AG04450 (cell line): ENCODE measurements around the gene PI16. TPM values are rescaled to one million over a fixed set of nuclear protein-coding genes. Genes with fewer than 3 reads are reported as not detected.

ENCODE experiments used
- CTCF ChIA-PET: fragments of 300-600, 350-600 bp; formaldehyde crosslinking; extraction: SDS; loops from one replicate; lab custom pipeline; 2022; ENCODE audit warnings: antibody characterized with exemption, inconsistent platforms; lab: Charles Lee
- POLR2A ChIA-PET: fragments of 350-600 bp; formaldehyde crosslinking; extraction: SDS; loops from one replicate; lab custom pipeline; 2021; ENCODE audit warnings: antibody characterized with exemption, inconsistent platforms; lab: Yijun Ruan, JAX
- DNase-seq: peaks from one replicate; pipeline ENCODE4 v3.0.0-alpha.2; 2011; ENCODE audit warnings: low read depth, low spot score
- H3K27ac ChIP-seq: one replicate; pipeline ENCODE4 v1.5.1; 2012; ENCODE audit warnings: low read depth, low read length, control low read depth
- H3K27me3 ChIP-seq: one replicate; pipeline ENCODE4 v1.6.0; 2012; ENCODE audit warnings: low read length; ENCODE audit not compliant: control insufficient read depth, insufficient read depth
- H3K4me3 ChIP-seq: 2 replicates; pipeline ENCODE4 v1.5.1; 2011; ENCODE audit warnings: mild to moderate bottlenecking, low read depth, low read length, control low read depth
- H3K9me3 ChIP-seq: 2 replicates; pipeline ENCODE4 v1.5.1; 2012; ENCODE audit warnings: low read length; ENCODE audit not compliant: control insufficient read depth, insufficient read depth
- polyA plus RNA-seq: library from polyadenylated mRNA; depleted of rRNA; stranded (reverse); fragments of >200 nt; gene quantifications from 2 replicates; pipeline ENCODE4 v1.2.3, GENCODE V29; 2011; rRNA removed
- TF ChIP-seq, protein P1 (sequence below): IDR thresholded peaks from 2 replicates; pipeline ENCODE4 v1.5.1; 2011; ENCODE audit warnings: low read depth, low read length, control low read depth, inconsistent platforms

Gene PI16
- polyA plus RNA-seq, 1 experiment: 0.05 TPM

DNA sequence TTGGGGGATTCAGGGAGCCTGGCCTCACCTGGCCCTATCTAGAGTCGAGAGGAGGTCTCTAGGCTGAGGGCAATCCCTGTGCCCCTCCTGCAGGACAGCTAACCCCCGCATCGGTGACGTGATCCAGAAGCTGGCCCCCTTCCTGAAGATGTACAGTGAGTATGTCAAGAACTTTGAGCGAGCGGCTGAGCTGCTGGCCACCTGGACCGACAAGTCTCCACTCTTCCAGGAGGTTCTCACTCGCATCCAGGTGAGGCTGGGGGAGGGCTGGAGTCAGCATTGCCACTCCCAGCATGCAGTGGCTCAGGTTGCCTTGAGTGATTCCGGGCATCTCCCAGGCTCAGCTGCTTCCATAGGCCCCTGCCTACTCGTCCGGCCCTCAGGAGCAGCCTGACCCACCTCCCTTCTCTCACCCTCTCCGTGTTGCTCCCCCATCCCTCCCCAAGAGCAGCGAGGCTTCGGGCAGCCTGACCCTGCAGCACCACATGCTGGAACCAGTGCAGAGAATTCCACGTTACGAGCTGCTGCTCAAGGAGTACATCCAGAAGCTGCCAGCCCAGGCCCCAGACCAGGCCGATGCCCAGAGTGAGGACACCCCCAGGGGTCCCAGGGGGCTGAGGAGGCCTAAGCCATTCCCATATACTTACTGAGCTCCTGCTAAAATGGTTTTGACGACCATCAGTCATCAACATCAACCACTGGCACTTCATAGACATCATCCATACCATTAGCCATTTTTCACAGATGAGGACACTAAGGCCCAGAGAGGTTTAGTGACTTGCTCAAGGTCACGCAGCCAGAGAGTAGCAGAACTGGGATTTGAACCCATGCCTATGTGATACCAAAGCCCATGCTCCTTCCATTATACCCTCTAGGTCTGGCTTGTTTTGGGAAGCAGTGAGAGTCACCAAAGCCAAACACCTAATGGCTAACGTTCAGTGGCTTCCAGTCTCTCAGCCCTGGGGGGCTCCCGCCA is 59.3 kb downstream of the PI16 start:
- POLR2A ChIA-PET: no interaction called here
- H3K27me3 ChIP-seq: no peaks in the 10 kb centered on the region
- H3K27ac ChIP-seq: no peak overlapping the region
- no peak for DNase-seq
- CTCF ChIA-PET: interaction anchor here (1.7 to 1.8 kb wide), 2 partner anchors 129 to 248 kb away, joined by 5 to 8 read pairs; no protein-coding TSS in a partner anchor
- H3K9me3 ChIP-seq: no peaks in the 10 kb centered on the region; the same call in 1 of the 2 replicates
- TF ChIP-seq, protein P1, sequence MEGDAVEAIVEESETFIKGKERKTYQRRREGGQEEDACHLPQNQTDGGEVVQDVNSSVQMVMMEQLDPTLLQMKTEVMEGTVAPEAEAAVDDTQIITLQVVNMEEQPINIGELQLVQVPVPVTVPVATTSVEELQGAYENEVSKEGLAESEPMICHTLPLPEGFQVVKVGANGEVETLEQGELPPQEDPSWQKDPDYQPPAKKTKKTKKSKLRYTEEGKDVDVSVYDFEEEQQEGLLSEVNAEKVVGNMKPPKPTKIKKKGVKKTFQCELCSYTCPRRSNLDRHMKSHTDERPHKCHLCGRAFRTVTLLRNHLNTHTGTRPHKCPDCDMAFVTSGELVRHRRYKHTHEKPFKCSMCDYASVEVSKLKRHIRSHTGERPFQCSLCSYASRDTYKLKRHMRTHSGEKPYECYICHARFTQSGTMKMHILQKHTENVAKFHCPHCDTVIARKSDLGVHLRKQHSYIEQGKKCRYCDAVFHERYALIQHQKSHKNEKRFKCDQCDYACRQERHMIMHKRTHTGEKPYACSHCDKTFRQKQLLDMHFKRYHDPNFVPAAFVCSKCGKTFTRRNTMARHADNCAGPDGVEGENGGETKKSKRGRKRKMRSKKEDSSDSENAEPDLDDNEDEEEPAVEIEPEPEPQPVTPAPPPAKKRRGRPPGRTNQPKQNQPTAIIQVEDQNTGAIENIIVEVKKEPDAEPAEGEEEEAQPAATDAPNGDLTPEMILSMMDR: no peak
- H3K4me3 ChIP-seq: no peak overlapping the region

Other genes with a start within 250 kb of the PI16 start
- 0.06 and 0.10 TPM in 2 replicates for gene CPNE5, start 115.3 kb upstream of the PI16 start, polyA plus RNA-seq
- gene PPIL1, start 79.9 kb upstream of the PI16 start, polyA plus RNA-seq: 34.4 and 40.7 TPM in 2 replicates
- 59.7 and 60.4 TPM in 2 replicates for gene C6orf89, start 68.8 kb upstream of the PI16 start, polyA plus RNA-seq
- gene MTCH1, start 31.5 kb downstream of the PI16 start, polyA plus RNA-seq: 149 and 160 TPM in 2 replicates
- not detected in 2 replicates for gene FGD2, start 50.9 kb downstream of the PI16 start, polyA plus RNA-seq
- gene PIM1, start 215.4 kb downstream of the PI16 start, polyA plus RNA-seq: 35.3 and 37.5 TPM in 2 replicates